Measurements from ENCODE around the gene ZFTA. TPM values are rescaled to one million over a fixed set of nuclear protein-coding genes. Genes with fewer than 3 reads are reported as not detected.

The ZFTA gene
- total and polyA plus RNA-seq, 8 donors, result 9.2 to 40.0 (median 32.4) TPM

- Histone ChIP-seq H3K9me3 (no peaks in the 10 kb centered on the region), H3K4me3 (peak overlapping the region; percentile 79 to 82), H3K27ac (peak overlapping the region; percentile 44 to 48), H3K27me3 (peaks cover 0 to 31% of the 10 kb centered on the region in 2 donors), H3K4me1 (peaks cover 4 to 36% of the 10 kb centered on the region in 2 donors), H3K36me3 (peaks cover 0 to 9% of the 10 kb centered on the region in 2 donors)
- ATAC-seq (peak; percentile 61), DNase-seq (peak in 2 of 4 donors; percentile 41 to 84)
- intact Hi-C loops (cut with DNase I), result loop anchor here in 1 of 2 donors (10.0 kb wide), 1 partner anchor 176 kb away; no protein-coding TSS in a partner anchor
- no peak for TF ChIP-seq CTCF (IDR thresholded peaks at IDR 0.05)
Observed at GRCh38 chr11:63769042-63769713, 603 bp upstream of the ZFTA start.

GRCh38 chr11:63767565-63768236 lies 874 bp downstream of the ZFTA start:
- Histone ChIP-seq H3K27me3 (peaks cover 0 to 31% of the 10 kb centered on the region in 2 donors), H3K27ac (peak overlapping the region; percentile 72 to 74), H3K9me3 (no peaks in the 10 kb centered on the region), H3K4me1 (peaks cover 4 to 36% of the 10 kb centered on the region in 2 donors), H3K36me3 (peaks cover 0 to 13% of the 10 kb centered on the region in 2 donors), H3K4me3 (peak overlapping the region; percentile 79 to 82)
- peak in 2 of 4 donors; percentile 62 to 64 for DNase-seq
- intact Hi-C loops (cut with DNase I), result loop anchor here in 1 of 2 donors (10.0 kb wide), 1 partner anchor 177 kb away; no protein-coding TSS in a partner anchor
- TF ChIP-seq CTCF (IDR thresholded peaks at IDR 0.05), result no peak
- peak; percentile 46 for ATAC-seq

GRCh38 chr11:63767267-63767564 lies 1.4 kb downstream of the ZFTA start:
- intact Hi-C loops (cut with DNase I), result loop anchor here in 1 of 2 donors (10.0 kb wide), 1 partner anchor 178 kb away; no protein-coding TSS in a partner anchor
- Histone ChIP-seq H3K36me3 (peaks cover 0 to 14% of the 10 kb centered on the region in 2 donors), H3K9me3 (no peaks in the 10 kb centered on the region), H3K27ac (peak overlapping the region; percentile 72 to 74), H3K4me1 (peaks cover 4 to 36% of the 10 kb centered on the region in 2 donors), H3K27me3 (peaks cover 0 to 31% of the 10 kb centered on the region in 2 donors), H3K4me3 (peak overlapping the region; percentile 79 to 82)
- no peak for ATAC-seq
- no peak for DNase-seq
- no peak for TF ChIP-seq CTCF (IDR thresholded peaks at IDR 0.05)

GRCh38 chr11:63766531-63767235 lies 1.9 kb downstream of the ZFTA start:
- Histone ChIP-seq H3K27me3 (peaks cover 0 to 31% of the 10 kb centered on the region in 2 donors), H3K27ac (no peak overlapping the region), H3K36me3 (peaks cover 0 to 14% of the 10 kb centered on the region in 2 donors), H3K4me3 (peak overlapping the region in 1 of 2 donors; percentile 79), H3K4me1 (peaks cover 4 to 36% of the 10 kb centered on the region in 2 donors), H3K9me3 (no peaks in the 10 kb centered on the region)
- DNase-seq, result no peak
- intact Hi-C loops (cut with DNase I), result loop anchor here in 1 of 2 donors (10.0 kb wide), 1 partner anchor 178 kb away; no protein-coding TSS in a partner anchor
- no peak for TF ChIP-seq CTCF (IDR thresholded peaks at IDR 0.05)
- no peak for ATAC-seq

Measured in left lung (tissue), 10 donors.